ENCODE measurements around the gene CC2D2B.

- no peak for TF ChIP-seq POLR2A (IDR thresholded peaks at IDR 0.05; ENCODE audit: control extremely low read depth in 1 of 2, low read depth in 2 of 2, low read length in 2 of 2)
- TF ChIP-seq CTCF (IDR thresholded peaks at IDR 0.05; ENCODE audit: control extremely low read depth in 1 of 3, insufficient read depth in 1 of 3, low read depth in 1 of 3, low read length in 3 of 3) = no peak
- no peak for TF ChIP-seq TAF1 (IDR thresholded peaks at IDR 0.05; ENCODE audit: low read depth, low read length)
- TF ChIP-seq CHD7 (IDR thresholded peaks at IDR 0.05; ENCODE audit: insufficient replicate concordance, low read length) = no peak
- no peak for TF ChIP-seq PHF8 (conservative IDR thresholded peaks at IDR 0.05; ENCODE audit: low read depth, low read length)
- no peak for TF ChIP-seq ATF2 (IDR thresholded peaks at IDR 0.05; ENCODE audit: low read length)
- no peak for TF ChIP-seq TBP (IDR thresholded peaks at IDR 0.05; ENCODE audit: low read depth, low read length)
- no peak for TF ChIP-seq GTF2F1 (IDR thresholded peaks at IDR 0.05; ENCODE audit: borderline replicate concordance, low read depth, low read length)
- TF ChIP-seq EZH2 (IDR thresholded peaks at IDR 0.05; ENCODE audit: low read depth, low read length, severe bottlenecking) = no peak
Measured at GRCh38 chr10:96038476-96039387, 131.0 kb downstream of the CC2D2B start.

Data from H1 (cell line).